GM19351 (cell line): ENCODE measurements around the gene WRNIP1.
A peak's percentile ranks its signal among the peaks of the same experiment; 100 is the strongest.

Experiments used
- ATAC-seq: cut with Tn5 transposase; IDR thresholded peaks from one replicate; pipeline ENCODE4 v1.9.1; 2021; ENCODE audit warnings: mild to moderate bottlenecking, moderate library complexity; ENCODE audit not compliant: unreplicated experiment

The WRNIP1 gene

DNA sequence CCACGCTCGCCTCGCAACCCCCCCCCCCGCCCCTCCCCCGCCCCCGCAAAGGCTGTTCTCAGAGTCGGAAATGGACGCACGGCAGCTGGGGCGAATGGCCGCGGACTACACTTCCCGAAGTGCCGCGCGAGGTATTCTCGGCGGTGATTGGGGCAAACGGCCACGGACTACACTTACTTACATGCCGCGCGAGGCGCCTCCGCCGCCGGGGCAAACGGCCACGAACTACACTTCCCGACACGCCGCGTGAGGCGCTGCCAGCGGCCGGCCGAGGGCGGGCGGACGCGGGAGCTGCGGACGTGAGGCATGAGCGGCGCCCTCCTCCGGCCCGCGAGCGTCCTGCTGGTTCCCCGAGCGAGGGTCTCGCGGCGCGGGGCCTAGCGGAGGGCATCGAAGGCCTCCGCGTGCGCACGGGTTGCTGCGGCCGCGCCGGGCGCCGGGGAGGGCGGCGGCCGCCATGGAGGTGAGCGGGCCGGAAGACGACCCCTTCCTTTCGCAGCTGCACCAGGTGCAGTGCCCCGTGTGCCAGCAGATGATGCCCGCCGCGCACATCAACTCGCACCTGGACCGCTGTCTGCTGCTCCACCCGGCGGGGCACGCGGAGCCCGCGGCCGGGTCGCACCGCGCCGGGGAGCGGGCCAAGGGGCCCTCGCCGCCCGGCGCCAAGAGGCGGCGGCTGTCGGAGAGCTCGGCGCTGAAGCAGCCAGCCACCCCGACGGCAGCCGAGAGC lies at the start of gene WRNIP1:
Gene WRNIP1 (plus strand): TSS at position 228 of the 730 bp plus-strand sequence. CDS start 230 bp downstream, at position 458.
- peak; percentile 81 for ATAC-seq

DNA sequence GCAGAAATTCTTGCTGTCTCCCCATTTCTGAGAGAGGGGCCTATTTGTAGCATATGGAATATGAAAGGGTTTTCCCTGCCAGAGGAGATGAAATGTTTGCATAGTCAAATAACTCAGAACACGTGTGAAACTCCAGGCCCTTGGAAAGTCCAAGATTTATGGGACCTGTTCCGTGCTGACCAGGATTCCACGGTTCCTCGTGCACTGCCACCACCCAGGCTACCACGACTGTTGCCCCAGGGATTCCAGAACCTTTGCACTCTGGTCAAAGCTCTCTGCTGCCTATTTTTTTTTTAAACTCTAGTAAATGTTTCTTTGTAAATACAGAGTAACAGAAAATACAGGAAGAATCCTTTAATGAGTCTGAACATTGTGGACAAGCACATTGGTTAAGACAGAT lies 49.5 kb upstream of the WRNIP1 start:
- no peak for ATAC-seq

DNA sequence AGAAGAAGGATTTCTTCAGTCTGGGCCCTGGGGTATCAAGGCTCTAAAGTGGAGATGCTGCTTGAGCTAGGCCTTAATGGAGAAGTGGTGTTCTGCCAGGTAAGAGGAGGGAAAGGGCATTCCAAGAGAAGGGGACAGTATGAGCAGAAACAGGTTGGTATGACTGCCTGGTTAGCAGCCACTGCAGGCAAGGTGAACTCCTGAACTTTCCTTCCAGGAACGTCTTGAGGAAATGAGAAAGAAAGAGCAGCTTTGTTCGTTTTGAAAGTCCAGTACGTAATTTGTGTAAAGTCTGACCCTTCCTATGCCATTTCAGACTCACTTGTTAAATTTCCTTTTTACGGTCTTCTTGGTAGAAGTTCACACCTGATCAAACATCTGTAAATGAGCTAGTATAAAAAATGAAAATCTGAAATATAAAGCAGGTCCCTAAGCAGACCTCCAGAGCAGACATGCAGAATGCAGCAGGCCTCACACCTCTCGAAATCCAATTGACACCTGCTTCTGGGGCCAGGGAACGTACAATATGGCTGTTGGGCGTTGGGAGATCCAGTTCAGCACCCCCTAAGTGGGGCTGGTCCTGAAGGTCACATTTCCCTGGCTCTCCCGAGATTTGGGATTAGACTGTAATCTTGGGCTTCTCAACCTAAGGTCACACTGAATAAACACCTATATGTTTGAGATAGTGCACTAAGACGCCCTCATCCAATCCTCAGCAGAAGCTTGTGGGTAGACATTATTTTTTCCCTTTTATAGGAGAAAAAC lies 48.1 kb upstream of the WRNIP1 start:
- ATAC-seq: no peak

DNA sequence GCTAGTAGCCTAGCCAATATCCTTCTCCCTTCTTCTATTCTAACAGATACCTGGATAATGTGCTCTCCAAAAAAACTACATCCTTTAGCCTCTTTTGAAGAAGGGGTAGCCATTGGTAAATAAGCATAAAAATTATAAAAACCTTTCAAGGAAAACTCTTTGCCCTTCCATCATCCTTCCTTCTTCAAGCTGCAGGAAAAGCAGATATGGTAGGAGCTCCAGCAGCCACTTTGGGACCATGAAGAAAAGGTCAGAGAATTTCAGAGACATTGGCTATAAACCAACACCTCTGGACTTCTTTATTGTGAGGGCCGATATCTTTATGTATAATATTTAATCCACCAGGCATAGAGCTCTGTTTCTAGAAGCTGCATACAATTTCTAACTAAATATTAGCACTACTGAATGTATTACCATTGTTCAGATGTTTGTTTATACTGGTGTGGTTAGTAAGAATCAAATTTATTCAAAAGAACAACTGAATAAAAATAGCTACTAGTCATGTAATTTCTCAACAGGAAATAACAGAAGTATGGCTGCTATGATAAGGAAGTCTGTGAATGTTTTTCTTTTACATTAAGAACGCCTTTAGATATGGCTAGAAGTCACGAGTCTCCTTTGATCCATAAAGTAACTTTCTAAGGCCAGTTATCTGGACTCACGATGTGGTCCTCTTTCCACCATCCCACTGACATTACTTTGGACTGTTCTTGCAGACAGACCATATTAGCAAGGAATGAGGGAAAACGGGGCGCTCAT lies 46.7 kb upstream of the WRNIP1 start:
- ATAC-seq: no peak

DNA sequence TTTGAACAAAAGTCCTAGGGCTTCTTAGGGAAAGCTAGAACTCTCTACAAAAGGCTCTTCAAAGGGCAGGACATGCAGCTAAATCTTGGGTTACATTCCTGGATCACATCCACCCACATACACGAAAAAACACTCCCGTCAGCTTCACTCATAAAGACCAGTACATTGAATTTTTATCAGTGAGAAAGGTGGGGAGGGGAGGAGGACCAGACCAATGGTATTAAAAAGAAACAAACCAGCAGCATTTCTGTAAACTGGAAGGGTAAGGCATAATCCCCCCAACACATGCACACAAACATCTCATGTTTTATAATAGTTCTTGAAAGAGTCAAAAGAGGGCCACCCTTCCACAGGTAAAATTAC lies 46.1 kb upstream of the WRNIP1 start:
- no peak for ATAC-seq

DNA sequence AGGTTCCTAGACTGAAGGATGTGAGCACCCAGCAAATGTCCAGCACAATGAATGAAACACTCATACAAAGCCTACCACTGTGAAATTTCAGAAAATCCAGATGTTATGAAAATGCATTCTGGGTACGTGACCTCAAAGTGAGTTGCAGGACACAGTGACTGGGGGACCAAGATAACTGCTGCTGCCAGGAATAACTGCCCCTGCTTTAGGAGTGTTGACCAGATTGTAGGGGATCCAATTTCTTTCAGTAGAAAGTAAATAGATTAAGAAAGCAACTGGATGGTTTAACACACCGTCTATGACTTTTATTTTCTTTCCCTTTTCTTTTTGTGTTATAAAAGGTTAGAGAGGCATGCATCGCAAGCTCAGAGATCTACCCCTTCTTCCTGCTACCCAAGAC lies 44.0 kb upstream of the WRNIP1 start:
- no peak for ATAC-seq

DNA sequence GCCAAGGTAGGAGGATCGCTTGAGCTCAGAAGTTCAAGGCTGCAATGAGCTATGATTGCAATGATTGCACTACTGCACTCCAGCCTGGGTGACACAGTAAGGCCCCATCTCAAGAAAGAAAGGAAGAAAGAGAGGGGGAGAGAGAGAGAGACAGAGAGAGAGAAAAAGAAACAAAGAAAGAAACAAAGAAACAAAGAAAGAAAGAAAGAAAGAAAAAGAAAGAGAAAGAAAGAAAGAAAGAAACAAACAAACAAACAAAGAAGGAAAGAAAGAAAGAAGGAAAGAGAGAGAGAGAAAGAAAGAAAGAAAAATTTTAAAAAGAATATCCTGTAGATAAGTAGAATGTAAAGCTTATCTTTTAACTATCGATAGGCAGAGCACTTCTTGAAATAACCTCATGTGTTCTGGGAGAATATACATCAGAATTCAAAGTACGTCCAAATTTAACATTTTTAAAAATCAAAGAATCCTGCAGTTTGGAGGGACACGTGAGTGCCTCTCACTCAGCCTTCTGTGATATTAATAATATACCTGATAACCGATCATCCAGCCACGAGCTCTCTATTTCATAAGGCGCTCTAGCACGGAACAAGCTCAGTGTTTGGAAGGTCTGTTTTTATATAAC lies 39.7 kb upstream of the WRNIP1 start:
- no peak for ATAC-seq

DNA sequence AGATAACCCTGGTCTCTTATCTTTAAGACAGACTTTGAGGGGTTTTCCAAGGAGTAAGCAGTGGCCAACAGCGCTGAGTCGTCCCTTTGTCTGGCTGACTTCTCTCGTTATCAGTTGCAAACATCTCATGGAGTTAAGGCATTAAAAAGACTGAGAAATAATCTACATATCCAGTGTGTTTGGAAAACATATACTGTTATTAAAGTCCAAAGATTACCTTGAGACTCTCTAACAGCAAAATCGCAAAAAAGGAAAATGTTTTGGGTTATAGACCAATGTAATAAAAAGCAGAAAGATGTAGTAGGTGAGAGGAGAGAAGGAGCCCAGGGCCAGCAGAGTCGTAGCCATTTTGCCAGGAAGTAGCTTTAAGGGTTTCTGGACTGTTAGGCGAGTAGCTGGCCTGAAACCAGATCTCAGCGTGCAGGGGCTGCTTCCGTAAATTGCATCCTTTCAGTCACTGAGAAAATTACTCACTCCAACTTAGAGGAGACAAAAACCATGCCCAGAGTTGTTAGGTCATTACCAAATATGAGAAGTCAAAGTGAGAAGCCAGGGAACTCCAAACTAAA lies 39.1 kb upstream of the WRNIP1 start:
- ATAC-seq: peak; percentile 48

DNA sequence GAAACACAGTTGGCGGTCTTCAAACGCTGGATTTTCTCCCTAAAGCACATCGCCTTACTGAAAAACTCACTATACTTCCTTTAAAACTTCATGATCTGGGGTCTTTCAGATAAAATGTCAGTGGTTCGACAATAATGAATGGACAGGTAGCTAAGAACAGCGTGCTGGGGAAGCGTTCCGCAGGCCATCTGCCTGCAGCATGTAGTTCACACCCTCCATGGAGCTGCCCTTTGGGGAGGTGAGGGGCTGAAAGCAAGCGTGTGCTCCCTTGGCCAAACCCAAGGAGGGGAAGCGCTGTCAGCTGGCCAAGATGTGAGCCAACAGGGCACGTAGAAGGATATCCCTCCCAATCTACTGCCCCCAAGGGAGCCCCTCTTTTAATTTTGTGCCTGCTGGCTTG lies 35.3 kb upstream of the WRNIP1 start:
- ATAC-seq: no peak

DNA sequence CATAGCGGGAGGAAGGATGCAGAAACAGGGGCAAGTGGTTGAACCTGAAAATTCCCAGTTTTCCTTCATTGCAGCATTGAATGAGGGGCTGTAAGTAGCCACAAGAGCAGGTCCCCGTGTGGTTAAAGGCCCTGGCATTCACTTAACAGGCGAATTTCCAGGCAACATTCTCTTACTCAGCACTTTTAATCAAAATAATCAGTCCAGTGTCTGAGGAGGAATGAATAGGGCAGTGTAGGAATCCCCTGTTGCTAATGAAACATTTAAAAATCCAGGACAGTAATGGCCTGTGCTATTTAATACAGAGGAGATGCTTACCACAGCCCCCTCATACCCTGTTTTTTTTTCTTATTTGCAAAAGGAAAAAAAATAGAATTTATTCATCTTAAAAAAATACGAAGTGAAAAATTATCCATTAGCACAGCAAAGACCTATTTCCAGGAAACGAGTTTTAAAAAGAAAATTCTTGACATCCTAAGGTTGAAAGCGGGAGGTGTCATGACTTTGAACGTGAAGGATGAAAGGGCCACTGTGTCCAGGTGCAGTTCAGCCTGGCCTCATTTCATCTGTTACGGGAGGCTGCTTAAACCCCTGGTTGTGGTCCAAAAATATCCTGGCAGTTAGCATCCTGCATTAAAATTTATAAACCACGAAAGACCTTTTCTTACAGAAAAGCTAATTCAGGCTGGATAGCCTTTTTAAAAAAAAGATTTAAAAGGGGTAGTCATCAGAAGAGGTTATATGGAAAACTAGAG lies 34.7 kb upstream of the WRNIP1 start:
- ATAC-seq: no peak

DNA sequence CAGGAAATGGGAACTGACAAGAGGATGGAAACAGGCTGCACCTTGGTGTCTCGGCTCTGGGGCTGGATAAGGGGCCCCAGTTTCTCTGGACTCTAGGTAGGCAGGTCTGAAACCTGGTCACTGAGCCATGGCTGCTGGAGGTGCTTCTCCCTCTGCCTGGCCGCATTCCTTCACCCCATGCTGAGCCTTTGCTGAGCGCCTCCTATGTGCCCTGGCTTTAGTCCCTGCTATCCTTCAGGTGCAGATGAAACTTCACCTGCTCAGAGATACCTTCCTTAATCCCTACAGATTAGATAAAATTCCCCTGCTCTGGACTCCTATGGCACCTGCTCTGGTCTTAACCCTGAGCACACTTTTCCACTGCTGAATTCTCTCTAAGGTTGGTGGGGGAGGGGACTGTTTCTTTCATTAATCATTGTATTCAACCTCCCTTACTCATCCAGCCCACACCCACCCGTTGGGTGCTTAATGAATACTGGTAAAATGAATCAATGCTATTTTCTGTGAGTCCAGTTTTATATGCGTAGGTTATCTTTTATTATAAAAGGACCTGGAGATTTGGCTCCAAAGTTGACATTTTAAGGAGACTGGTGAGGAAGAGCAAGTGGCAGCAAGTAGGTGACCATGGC lies 33.8 kb upstream of the WRNIP1 start:
- no peak for ATAC-seq

DNA sequence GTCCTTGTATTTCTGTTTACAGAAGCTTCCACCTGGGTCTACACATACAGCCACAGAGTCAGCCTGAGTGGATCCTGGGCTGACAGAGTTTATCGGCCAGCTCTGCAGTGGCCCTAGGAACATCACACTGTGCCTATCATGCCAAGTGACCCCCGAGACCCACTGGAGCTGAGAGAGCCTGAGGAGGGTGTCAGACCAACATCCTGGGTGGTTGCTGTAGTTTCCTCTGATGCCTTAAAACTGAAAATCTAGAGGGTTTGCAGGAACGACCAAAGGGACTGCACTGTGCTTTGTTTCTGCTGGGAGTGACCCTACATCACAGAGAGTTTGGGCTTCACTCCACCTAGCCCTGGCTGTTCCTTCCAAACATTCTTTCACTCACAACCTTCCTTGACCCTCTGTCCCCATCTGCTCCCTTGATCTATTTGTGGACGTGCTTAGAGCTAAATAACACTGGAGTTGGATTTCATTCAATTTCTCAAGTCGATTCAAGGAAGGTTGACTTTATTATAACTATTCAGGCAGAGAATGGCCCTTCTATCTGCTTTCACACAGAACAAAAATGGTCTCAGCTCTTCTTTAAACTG lies 32.6 kb upstream of the WRNIP1 start:
- ATAC-seq: no peak

DNA sequence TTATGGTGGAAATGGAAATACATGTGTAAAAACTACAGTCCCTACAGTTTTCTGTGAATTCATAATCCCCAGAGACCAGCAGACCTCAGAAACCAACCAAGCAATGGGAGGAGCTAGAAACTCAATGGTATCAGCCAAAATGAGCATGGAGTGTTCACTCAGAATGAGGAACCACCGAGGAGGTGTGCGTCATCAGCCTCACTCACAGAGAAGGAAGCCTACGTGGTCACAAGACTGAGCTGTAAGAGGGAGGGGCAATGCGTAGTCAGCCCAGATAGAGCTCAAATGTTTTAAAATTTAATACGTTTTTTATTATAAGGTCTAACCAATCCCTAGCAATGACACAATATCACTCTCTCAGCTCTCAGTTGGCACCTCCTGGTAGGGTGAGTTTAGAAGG lies 31.9 kb upstream of the WRNIP1 start:
- peak; percentile 97 for ATAC-seq

DNA sequence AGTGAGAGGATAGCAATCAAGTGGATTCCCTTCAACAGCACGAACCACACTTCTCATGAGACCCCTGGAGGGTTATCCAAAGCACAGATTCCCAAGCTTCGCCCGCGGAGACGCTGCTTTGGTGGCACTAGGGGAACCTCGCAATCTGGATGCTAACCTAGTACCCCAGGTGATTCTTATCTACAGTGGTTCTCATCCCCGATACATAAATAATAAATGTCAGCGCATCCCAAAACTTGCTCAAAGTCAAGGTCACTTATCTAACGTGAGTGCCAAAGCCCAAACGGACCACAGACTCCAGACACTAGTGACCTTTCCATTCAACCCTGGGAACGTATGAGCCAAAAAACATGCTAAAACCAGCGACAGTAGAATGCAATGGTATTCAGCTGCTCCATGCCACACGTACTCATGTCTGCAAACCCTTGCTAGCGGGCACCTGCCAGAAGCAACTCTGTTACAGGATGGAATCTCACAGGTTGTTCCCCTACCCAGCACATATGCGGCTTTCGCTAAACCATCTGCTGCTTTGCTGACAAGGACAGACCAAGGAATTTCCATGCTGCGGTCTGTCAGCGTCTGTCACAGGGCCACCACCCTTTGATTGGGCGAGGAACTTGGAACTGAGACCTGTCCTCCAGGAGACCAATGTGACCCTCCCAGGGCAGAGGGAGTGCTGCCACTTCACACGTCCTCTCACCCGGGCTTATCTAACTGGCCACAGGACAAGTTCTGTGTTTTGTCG lies 31.3 kb upstream of the WRNIP1 start:
- ATAC-seq: no peak

DNA sequence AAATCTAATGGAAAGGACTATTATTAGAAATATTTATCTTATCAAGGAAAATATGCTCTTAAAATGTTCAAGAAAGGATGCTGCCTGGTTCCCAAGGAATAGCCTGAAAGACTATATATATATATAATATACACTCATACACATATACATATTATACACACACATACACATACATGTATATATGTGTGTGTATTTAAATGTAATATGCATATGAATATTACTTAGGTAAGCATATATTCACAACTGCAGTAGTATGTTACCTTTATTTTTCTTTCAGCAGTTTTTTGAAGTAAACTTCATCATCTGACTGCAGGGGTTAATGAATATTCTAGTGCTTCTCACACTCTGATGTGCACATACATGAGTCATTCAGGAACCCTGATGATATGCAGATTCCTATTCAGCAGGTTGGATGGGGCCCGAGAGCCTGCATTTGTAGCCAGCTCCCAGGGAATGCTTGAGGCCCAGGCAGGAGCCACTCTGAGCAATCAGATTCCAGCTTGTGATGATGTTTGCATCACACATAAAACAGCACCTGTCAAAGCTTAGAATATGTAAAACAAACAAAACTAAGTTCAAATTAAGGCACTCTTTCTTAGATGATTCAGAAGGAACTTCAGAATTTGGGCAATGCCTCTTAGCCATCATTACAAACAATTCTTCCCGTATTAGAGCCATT lies 30.6 kb upstream of the WRNIP1 start:
- ATAC-seq: no peak

DNA sequence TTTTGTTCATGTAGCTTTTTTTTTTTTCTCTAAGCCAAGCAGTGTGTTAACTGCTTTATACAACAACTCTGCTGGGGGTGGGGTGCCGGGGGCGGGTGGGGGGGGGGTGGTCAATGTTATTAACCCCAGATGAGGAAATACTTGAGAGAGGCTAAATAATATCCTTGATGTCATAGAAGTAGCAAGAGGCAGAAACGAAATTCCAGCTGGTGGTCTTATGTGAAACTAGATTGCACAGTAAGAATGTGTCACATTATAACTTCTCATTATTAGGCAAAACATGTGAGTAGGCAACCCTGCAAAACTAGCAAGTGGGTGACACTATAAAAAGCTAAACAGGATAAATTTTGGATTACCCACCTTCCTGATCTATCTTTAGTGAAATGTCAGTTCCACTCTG lies 27.3 kb upstream of the WRNIP1 start:
- ATAC-seq: no peak

DNA sequence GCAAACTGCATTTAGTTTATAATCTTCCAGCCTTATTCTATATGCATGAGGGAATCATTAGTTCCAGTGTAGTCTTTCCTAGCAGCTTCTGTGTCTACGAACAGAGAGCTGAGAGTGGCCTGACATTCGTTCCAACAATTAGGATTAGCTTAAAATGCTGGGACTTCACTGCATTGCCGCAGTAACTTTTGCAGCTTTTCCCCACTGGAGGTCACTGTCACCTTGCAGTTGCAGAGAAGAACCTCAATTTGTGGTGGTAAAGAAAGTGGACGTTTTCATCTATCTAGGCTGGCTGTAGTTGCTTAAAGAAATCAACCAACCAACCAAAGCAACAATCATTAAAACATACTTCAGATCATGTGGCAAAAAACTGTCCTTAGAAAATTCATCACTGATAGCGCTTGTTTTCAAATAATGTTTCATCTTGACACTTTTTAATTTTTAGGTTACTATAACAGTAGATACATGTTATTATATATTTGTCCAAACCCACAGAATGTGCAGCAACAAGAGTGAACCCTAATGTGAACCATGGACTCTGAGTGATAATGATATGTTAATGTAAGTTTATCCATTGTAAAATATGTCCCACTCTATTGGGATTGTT lies 26.7 kb upstream of the WRNIP1 start:
- ATAC-seq: no peak

DNA sequence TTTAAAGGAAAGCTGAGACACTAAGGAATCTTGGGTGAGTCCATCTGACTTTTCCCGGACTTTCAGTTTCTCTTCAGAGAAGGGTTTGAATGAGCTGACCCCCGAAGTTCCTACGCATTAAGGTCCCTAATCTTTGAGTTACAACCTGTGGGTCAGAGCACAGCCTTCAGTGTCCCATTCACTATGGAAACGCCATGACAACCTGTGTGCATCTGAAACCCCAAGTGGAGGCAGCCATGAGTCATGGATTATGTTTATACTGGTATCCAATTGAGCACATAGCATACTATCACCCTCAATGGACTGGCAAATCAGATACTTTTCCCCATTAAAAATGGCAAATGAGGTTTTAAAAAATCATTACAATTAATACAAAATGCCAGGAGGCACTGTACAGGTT lies 25.9 kb upstream of the WRNIP1 start:
- no peak for ATAC-seq
